ENCODE data around the gene LSP1. TPM values are rescaled to one million over a fixed set of nuclear protein-coding genes. Genes with fewer than 3 reads are reported as not detected.

The LSP1 gene
- total and polyA plus RNA-seq, 10 donors, result 136 to 422 (median 335) TPM

GRCh38 chr11:1878137-1879031, 25.5 kb downstream of the LSP1 start:
- peak overlapping the region in 5 of 8 donors; percentile 6 to 86 (median 76) for H3K27ac ChIP-seq
- peak; percentile 75 for DNase-seq
- intact Hi-C loops (cut with DNase I; ENCODE audit: low total_unique reads), result no loop called here
- no peaks in the 10 kb centered on the region for H3K27me3 ChIP-seq (replicated peaks in 1 of 7)
- 83 to 92% (median 86%) methylated on average over 18 to 30 of the region's 30 CpGs for WGBS, 5 donors
- H3K36me3 ChIP-seq, result peaks cover 0 to 88% (median 19%) of the 10 kb centered on the region in 6 donors
- peak overlapping the region in 1 of 8 donors; percentile 71 for H3K4me3 ChIP-seq
- H3K9me3 ChIP-seq, result no peaks in the 10 kb centered on the region
- peaks cover 37 to 95% (median 78%) of the 10 kb centered on the region in 6 donors for H3K4me1 ChIP-seq
- TF ChIP-seq, protein P1, sequence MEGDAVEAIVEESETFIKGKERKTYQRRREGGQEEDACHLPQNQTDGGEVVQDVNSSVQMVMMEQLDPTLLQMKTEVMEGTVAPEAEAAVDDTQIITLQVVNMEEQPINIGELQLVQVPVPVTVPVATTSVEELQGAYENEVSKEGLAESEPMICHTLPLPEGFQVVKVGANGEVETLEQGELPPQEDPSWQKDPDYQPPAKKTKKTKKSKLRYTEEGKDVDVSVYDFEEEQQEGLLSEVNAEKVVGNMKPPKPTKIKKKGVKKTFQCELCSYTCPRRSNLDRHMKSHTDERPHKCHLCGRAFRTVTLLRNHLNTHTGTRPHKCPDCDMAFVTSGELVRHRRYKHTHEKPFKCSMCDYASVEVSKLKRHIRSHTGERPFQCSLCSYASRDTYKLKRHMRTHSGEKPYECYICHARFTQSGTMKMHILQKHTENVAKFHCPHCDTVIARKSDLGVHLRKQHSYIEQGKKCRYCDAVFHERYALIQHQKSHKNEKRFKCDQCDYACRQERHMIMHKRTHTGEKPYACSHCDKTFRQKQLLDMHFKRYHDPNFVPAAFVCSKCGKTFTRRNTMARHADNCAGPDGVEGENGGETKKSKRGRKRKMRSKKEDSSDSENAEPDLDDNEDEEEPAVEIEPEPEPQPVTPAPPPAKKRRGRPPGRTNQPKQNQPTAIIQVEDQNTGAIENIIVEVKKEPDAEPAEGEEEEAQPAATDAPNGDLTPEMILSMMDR (IDR thresholded peaks at IDR 0.05 in 8 of 11, conservative IDR thresholded peaks at IDR 0.05 in 3 of 11), result no peak
- TF ChIP-seq POLR2A (IDR thresholded peaks at IDR 0.05), result no peak
- peak in 1 of 3 donors; percentile 40 for TF ChIP-seq POLR2AphosphoS5 (IDR thresholded peaks at IDR 0.05)

GRCh38 chr11:1879342-1879940, 26.6 kb downstream of the LSP1 start:
- TF ChIP-seq POLR2AphosphoS5 (IDR thresholded peaks at IDR 0.05) (peak; percentile 3 to 54 (median 17)), POLR2A (IDR thresholded peaks at IDR 0.05) (no peak)
- TF ChIP-seq, protein P1 (IDR thresholded peaks at IDR 0.05 in 8 of 11, conservative IDR thresholded peaks at IDR 0.05 in 3 of 11), result no peak
- Histone ChIP-seq H3K9me3 (no peaks in the 10 kb centered on the region), H3K4me1 (peaks cover 37 to 89% (median 77%) of the 10 kb centered on the region in 6 donors), H3K27me3 (replicated peaks in 1 of 7) (no peaks in the 10 kb centered on the region), H3K27ac (peak overlapping the region in 6 of 8 donors; percentile 13 to 86 (median 73)), H3K36me3 (peaks cover 0 to 96% (median 30%) of the 10 kb centered on the region in 6 donors), H3K4me3 (peak overlapping the region in 1 of 8 donors; percentile 11)
- intact Hi-C loops (cut with DNase I; ENCODE audit: low total_unique reads), result no loop called here
- 81 to 94% (median 84%) methylated on average over 6 to 13 of the region's 13 CpGs for WGBS, 5 donors
- DNase-seq, result peak; percentile 74

DNA sequence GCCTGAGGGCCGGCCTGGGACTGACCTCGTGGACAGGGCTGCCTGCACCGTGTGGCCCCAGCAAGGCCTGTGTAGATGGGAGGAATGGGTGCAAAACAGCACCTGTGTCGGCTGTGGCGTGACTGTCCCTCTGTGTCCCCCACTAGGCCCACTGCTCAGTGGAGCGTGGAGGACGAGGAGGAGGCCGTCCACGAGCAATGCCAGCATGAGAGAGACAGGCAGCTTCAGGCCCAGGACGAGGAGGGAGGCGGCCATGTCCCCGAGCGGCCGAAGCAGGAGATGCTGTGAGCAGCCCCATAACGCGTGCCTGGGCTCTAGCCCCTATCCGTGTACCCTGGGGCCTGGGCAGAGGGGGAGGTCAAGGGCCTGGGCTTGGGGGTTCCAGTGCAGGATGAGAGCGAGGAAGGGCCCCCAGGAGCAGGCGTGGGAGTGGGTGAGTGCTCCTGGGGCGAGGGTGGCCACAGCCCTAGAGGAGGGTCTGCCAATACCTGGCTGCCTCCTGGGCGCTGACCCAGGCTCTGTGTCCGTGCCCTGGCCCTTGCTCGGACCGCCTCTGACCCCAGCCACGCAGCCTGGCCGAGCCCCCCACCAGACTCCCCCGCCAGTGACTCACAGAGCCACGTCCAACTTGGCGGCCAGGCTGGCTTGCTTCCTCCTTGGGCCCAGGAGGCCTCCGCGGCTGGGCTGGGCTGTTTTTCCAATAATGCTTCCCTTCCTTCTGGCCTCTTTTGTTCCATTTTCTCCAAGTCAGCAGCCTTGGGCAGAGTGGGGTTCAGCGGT, 27.2 kb downstream of the LSP1 start:
- TF ChIP-seq POLR2A (IDR thresholded peaks at IDR 0.05), result no peak
- TF ChIP-seq, protein P1 (IDR thresholded peaks at IDR 0.05 in 8 of 11, conservative IDR thresholded peaks at IDR 0.05 in 3 of 11), result peak in 1 of 11 experiments; percentile 2
- TF ChIP-seq POLR2AphosphoS5 (IDR thresholded peaks at IDR 0.05), result peak in 2 of 3 donors; percentile 45 to 65
- no peak overlapping the region for H3K4me3 ChIP-seq
- peaks cover 0 to 96% (median 37%) of the 10 kb centered on the region in 6 donors for H3K36me3 ChIP-seq
- 74 to 83% (median 76%) methylated on average over 28 to 32 of the region's 32 CpGs for WGBS, 5 donors
- intact Hi-C loops (cut with DNase I; ENCODE audit: low total_unique reads), result loop anchor here (5.0 kb wide), 1 partner anchor 37 kb away; the partner anchor contains the start of gene TNNT3
- no peaks in the 10 kb centered on the region for H3K27me3 ChIP-seq (replicated peaks in 1 of 7)
- H3K4me1 ChIP-seq, result peaks cover 37 to 82% (median 73%) of the 10 kb centered on the region in 6 donors
- H3K27ac ChIP-seq, result peak overlapping the region; percentile 35 to 86 (median 66)
- DNase-seq, result peak; percentile 83
- no peaks in the 10 kb centered on the region for H3K9me3 ChIP-seq
